IMR-90 (cell line): Measurements from ENCODE around the gene IGF1R. TPM values are rescaled to one million over a fixed set of nuclear protein-coding genes. Genes with fewer than 3 reads are reported as not detected.
A peak's percentile ranks its signal among the peaks of the same experiment; 100 is the strongest.

Experiments used
- ATAC-seq: fragments of 200-7000 bp; cut with Tn5 transposase; 2 replicates; pipeline ENCODE4 v1.9.1; 2020; ENCODE audit warnings: low read depth, mild to moderate bottlenecking, moderate library complexity
- BruUV-seq: library from RNA; stranded (reverse); fragments of 400-500 nt; replicated peaks from 2 replicates; lab custom pipeline; 2021; lab: Mats Ljungman, UMichigan
- CTCF ChIA-PET: fragments of 300-600 bp; formaldehyde crosslinking; extraction: SDS; loops from one replicate; lab custom pipeline; 2021; ENCODE audit warnings: antibody characterized with exemption; lab: Yijun Ruan, JAX
- POLR2A ChIA-PET: fragments of 300-600 bp; sonication (Branson Sonifier 250); formaldehyde crosslinking; loops from one replicate; lab custom pipeline; 2022; ENCODE audit warnings: antibody characterized with exemption; ENCODE audit not compliant: unreplicated experiment; lab: Charles Lee
- DNase-seq: peaks from one replicate; pipeline ENCODE4 v3.0.0; 2013
- H2AFZ ChIP-seq: replicated peaks from 2 replicates; pipeline ENCODE3; 2013; ENCODE audit warnings: low read length, mild to moderate bottlenecking; ENCODE audit not compliant: poor library complexity
- H2AK5ac ChIP-seq: 2 replicates; pipeline ENCODE4 v1.6.1; 2013; ENCODE audit warnings: low read depth, low read length, inconsistent platforms
- H2AK9ac ChIP-seq: replicated peaks from 2 replicates; pipeline ENCODE3; 2013; ENCODE audit warnings: mild to moderate bottlenecking, low read depth, low read length, moderate library complexity; ENCODE audit not compliant: poor library complexity
- H2BK120ac ChIP-seq: 2 replicates; pipeline ENCODE4 v1.6.1; 2013; ENCODE audit warnings: low read depth, low read length, inconsistent platforms
- H2BK15ac ChIP-seq: 3 replicates; pipeline ENCODE4 v1.6.1; 2013; ENCODE audit warnings: low read depth, low read length, inconsistent platforms
- H2BK20ac ChIP-seq: 2 replicates; pipeline ENCODE4 v1.6.1; 2013; ENCODE audit warnings: low read depth, mild to moderate bottlenecking, inconsistent platforms, low read length, moderate library complexity
- H2BK5ac ChIP-seq: 2 replicates; pipeline ENCODE4 v1.6.1; 2013; ENCODE audit warnings: mild to moderate bottlenecking, low read depth, low read length, inconsistent platforms; ENCODE audit not compliant: poor library complexity, severe bottlenecking
- H3K14ac ChIP-seq: replicated peaks from 2 replicates; pipeline ENCODE4 v1.6.1; 2013; ENCODE audit warnings: low read depth, low read length, inconsistent platforms
- H3K18ac ChIP-seq: 2 replicates; pipeline ENCODE4 v1.6.1; 2013; ENCODE audit warnings: low read depth, low read length, control low read depth
- H3K23ac ChIP-seq: 2 replicates; pipeline ENCODE4 v1.6.1; 2013; ENCODE audit warnings: low read depth, low read length, inconsistent platforms
- H3K27ac ChIP-seq: 2 replicates; pipeline ENCODE4 v1.5.1; 2013; ENCODE audit warnings: mild to moderate bottlenecking, control low read depth, low read length; ENCODE audit not compliant: insufficient read depth
- H3K27me3 ChIP-seq: 2 replicates; pipeline ENCODE4 v1.6.1; 2013; ENCODE audit warnings: low read length; ENCODE audit not compliant: control insufficient read depth, insufficient read depth
- H3K36me3 ChIP-seq: 2 replicates; pipeline ENCODE4 v1.6.1; 2013; ENCODE audit warnings: low read length, mixed read lengths; ENCODE audit not compliant: control insufficient read depth, insufficient read depth
- H3K4ac ChIP-seq: 2 replicates; pipeline ENCODE4 v1.6.1; 2013; ENCODE audit warnings: low read depth, low read length, inconsistent platforms
- H3K4me1 ChIP-seq: 2 replicates; pipeline ENCODE4 v1.6.1; 2013; ENCODE audit warnings: low read length, mixed read lengths; ENCODE audit not compliant: control insufficient read depth, insufficient read depth
- H3K4me2 ChIP-seq: 2 replicates; pipeline ENCODE4 v1.6.1; 2013; ENCODE audit warnings: low read depth, mild to moderate bottlenecking, control low read depth, low read length, moderate library complexity
- H3K4me3 ChIP-seq: 2 replicates; pipeline ENCODE4 v1.5.1; 2013; ENCODE audit warnings: low read depth, mild to moderate bottlenecking, control low read depth, low read length, moderate library complexity; ENCODE audit not compliant: insufficient read depth
- H3K56ac ChIP-seq: 2 replicates; pipeline ENCODE4 v1.6.1; 2013; ENCODE audit warnings: low read length, inconsistent platforms; ENCODE audit not compliant: insufficient read depth; ENCODE audit errors: extremely low read depth
- H3K79me1 ChIP-seq, 2 experiments: 2 replicates each; pipeline ENCODE4 v1.6.1; 2013; ENCODE audit warnings: low read length in 2 of 2, inconsistent platforms in 1 of 2, low read depth in 1 of 2
- H3K9ac ChIP-seq: 2 replicates; pipeline ENCODE4 v1.6.1; 2013; ENCODE audit warnings: low read depth, low read length, control low read depth
- H3K9me1 ChIP-seq: 2 replicates; pipeline ENCODE4 v1.6.1; 2013; ENCODE audit warnings: low read length, inconsistent platforms; ENCODE audit not compliant: insufficient read depth
- H3K9me3 ChIP-seq: 2 replicates; pipeline ENCODE4 v1.6.1; 2013; ENCODE audit warnings: low read length; ENCODE audit not compliant: control insufficient read depth, insufficient read depth
- H4K20me1 ChIP-seq: 2 replicates; pipeline ENCODE4 v1.6.1; 2013; ENCODE audit warnings: low read length, inconsistent platforms; ENCODE audit not compliant: insufficient read depth
- H4K5ac ChIP-seq: 2 replicates; pipeline ENCODE4 v1.6.1; 2013; ENCODE audit warnings: mild to moderate bottlenecking, low read depth, low read length, control low read depth
- H4K8ac ChIP-seq, 2 experiments: 2 replicates each; pipeline ENCODE4 v1.6.1; 2013; ENCODE audit warnings: low read depth in 2 of 2, low read length in 2 of 2, control low read depth in 1 of 2, inconsistent platforms in 1 of 2
- H4K91ac ChIP-seq: 2 replicates; pipeline ENCODE4 v1.6.1; 2013; ENCODE audit warnings: low read depth, low read length, inconsistent platforms; ENCODE audit not compliant: insufficient read depth
- BHLHE40 ChIP-seq: fragments of 150-350 bp; IDR thresholded peaks from 2 replicates; pipeline ENCODE4 v1.6.1; 2016; ENCODE audit warnings: mild to moderate bottlenecking, low read depth, low read length
- CEBPB ChIP-seq: IDR thresholded peaks from 2 replicates; pipeline ENCODE4 v1.6.1; 2012; ENCODE audit warnings: low read depth, low read length, improper control_type of control experiment
- CHD1 ChIP-seq: IDR thresholded peaks from 2 replicates; pipeline ENCODE4 v1.6.1; 2012; ENCODE audit warnings: low read depth, low read length, improper control_type of control experiment
- FOS ChIP-seq: fragments of 150-350 bp; IDR thresholded peaks from 2 replicates; pipeline ENCODE4 v1.6.1; 2016; ENCODE audit warnings: low read depth, low read length
- MXI1 ChIP-seq: IDR thresholded peaks from 2 replicates; pipeline ENCODE4 v1.6.1; 2012; ENCODE audit warnings: low read depth, mild to moderate bottlenecking, low read length, moderate library complexity, borderline replicate concordance
- NFE2L2 ChIP-seq: fragments of 150-350 bp; IDR thresholded peaks from 2 replicates; pipeline ENCODE4 v1.6.1; 2016; ENCODE audit warnings: low read depth, mild to moderate bottlenecking, low read length
- POLR2A ChIP-seq: IDR thresholded peaks from 2 replicates; pipeline ENCODE4 v1.6.1; 2012; ENCODE audit warnings: mild to moderate bottlenecking, low read depth, low read length
- RAD21 ChIP-seq: IDR thresholded peaks from 2 replicates; pipeline ENCODE4 v1.6.1; 2012; ENCODE audit warnings: low read length, improper control_type of control experiment
- RFX5 ChIP-seq: IDR thresholded peaks from 2 replicates; pipeline ENCODE4 v1.8.0; 2012; ENCODE audit warnings: low read depth, mild to moderate bottlenecking, low read length, moderate library complexity
- SMC3 ChIP-seq: fragments of 150-350 bp; IDR thresholded peaks from 2 replicates; pipeline ENCODE4 v1.6.1; 2016; ENCODE audit warnings: low read depth, mild to moderate bottlenecking, antibody characterized with exemption, low read length, moderate library complexity
- WGBS, 2 experiments: methylation state at CpG; one replicate each; pipeline versions ENCODE4 v1.1.5 to v1.1.7; 2013; ENCODE audit warnings: missing lambda C conversion rate in 2 of 2; ENCODE audit not compliant: insufficient read length in 1 of 2; ENCODE audit errors: extremely low coverage in 2 of 2; 5-methylcytosine and 5-hydroxymethylcytosine counted together
- dilution Hi-C: fragments of 300-500 bp; cut with HindIII; formaldehyde crosslinking; loops from one replicate; pipeline ENCODE4 v1.14.3; 2018; ENCODE audit warnings: low sequenced_read_pairs; ENCODE audit not compliant: unreplicated experiment
- in situ Hi-C: fragments of 300-500 bp; cut with MboI; formaldehyde crosslinking; loops from 3 replicates; pipeline ENCODE4 v1.14.3; 2019; ENCODE audit warnings: low sequenced_read_pairs, inconsistent platforms, mixed read lengths
- intact Hi-C: fragments of 100-400 bp; cut with micrococcal nuclease; formaldehyde crosslinking; loops from 2 replicates; pipeline ENCODE4 v1.10.0; 2022
- polyA plus RNA-seq, 3 experiments: library from polyadenylated mRNA; depleted of rRNA; stranded (reverse); fragments of >200 nt; gene quantifications; 2 replicates each; pipeline ENCODE4 v1.2.3, GENCODE V29; 2012; ENCODE audit warnings: low replicate concordance in 1 of 3
- total RNA-seq: library from RNA; depleted of rRNA; stranded (reverse); fragments of >200 nt; gene quantifications from 2 replicates; pipeline ENCODE4 v1.2.3, GENCODE V29; 2012
- TF ChIP-seq, protein P1 (sequence below): conservative IDR thresholded peaks from 2 replicates; pipeline ENCODE4 v1.5.1; 2012; ENCODE audit warnings: mild to moderate bottlenecking, low read depth, low read length, improper control_type of control experiment

IGF1R gene
- total and polyA plus RNA-seq, 2 of the 4 experiments (the other 2 are of a cell fraction), result 24.0 to 24.9 TPM

DNA sequence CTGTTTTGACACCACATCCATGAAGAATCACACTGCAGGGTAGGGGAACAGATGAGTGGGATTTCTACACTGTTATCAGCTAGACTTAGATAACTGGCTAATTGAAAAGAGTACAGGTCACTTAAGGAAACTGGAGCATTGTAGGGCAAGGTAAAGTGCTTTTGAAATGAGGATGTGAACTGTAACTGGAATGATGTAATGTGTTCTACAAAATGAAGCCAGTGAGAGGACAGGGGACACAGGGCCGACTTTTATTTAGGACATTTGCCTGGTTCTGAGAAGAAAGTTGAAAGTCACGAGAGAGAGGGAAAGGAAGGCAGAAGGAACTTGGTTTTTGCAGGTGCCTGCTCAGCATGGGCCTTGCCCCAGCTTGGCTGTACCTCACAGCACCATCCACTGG, 50.5 kb downstream of the IGF1R start (continued):
- TF ChIP-seq, protein P1, sequence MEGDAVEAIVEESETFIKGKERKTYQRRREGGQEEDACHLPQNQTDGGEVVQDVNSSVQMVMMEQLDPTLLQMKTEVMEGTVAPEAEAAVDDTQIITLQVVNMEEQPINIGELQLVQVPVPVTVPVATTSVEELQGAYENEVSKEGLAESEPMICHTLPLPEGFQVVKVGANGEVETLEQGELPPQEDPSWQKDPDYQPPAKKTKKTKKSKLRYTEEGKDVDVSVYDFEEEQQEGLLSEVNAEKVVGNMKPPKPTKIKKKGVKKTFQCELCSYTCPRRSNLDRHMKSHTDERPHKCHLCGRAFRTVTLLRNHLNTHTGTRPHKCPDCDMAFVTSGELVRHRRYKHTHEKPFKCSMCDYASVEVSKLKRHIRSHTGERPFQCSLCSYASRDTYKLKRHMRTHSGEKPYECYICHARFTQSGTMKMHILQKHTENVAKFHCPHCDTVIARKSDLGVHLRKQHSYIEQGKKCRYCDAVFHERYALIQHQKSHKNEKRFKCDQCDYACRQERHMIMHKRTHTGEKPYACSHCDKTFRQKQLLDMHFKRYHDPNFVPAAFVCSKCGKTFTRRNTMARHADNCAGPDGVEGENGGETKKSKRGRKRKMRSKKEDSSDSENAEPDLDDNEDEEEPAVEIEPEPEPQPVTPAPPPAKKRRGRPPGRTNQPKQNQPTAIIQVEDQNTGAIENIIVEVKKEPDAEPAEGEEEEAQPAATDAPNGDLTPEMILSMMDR, result no peak
- TF ChIP-seq BHLHE40 (no peak), MXI1 (no peak)

- H3K9me1 ChIP-seq, result peaks cover 39% of the 10 kb centered on the region
- WGBS, 2 experiments, result no CpG with 5 or more reads among the region's 11 CpGs
- H2AK9ac ChIP-seq, result no peak overlapping the region
- H3K4me2 ChIP-seq, result peak overlapping the region; percentile 62; the same call in 1 of the 2 replicates
- DNase-seq (no peak), ATAC-seq (peak; percentile 48)
- dilution Hi-C loops, result no loop called here
- no peak overlapping the region for H4K5ac ChIP-seq
- H4K20me1 ChIP-seq, result peaks cover 96% of the 10 kb centered on the region
- POLR2A ChIA-PET, result no interaction called here
- CTCF ChIA-PET, result no interaction called here
- no peak overlapping the region for H3K4me3 ChIP-seq
- no peak overlapping the region for H3K18ac ChIP-seq
- no peaks in the 10 kb centered on the region for H3K9me3 ChIP-seq
- H4K91ac ChIP-seq, result no peak overlapping the region
- peak overlapping the region; percentile 26; the same call in 1 of the 2 replicates for H3K14ac ChIP-seq
- H3K4ac ChIP-seq, result no peak overlapping the region
- no peaks in the 10 kb centered on the region for H3K36me3 ChIP-seq
- in situ Hi-C loops, result no loop called here
- H3K79me1 ChIP-seq, result peaks cover 42 to 88% of the 10 kb centered on the region in 2 experiments
- no TSS peak for BruUV-seq
- peaks cover 31% of the 10 kb centered on the region for H3K4me1 ChIP-seq
- H2AFZ ChIP-seq, result no peak overlapping the region
- no peak overlapping the region for H2BK120ac ChIP-seq
- no peak overlapping the region for H4K8ac ChIP-seq
- H2AK5ac ChIP-seq, result no peak overlapping the region
- H3K27ac ChIP-seq, result no peak overlapping the region
- no peak overlapping the region for H3K56ac ChIP-seq
- H2BK20ac ChIP-seq, result no peak overlapping the region
- H2BK5ac ChIP-seq, result no peak overlapping the region
- no peak overlapping the region for H2BK15ac ChIP-seq
- no peaks in the 10 kb centered on the region for H3K27me3 ChIP-seq
- intact Hi-C loops, result no loop called here
- no peak overlapping the region for H3K9ac ChIP-seq
- H3K23ac ChIP-seq, result 0 out of 2 replicates have a peak overlapping the region, but pooled peaks have one; percentile 30
- no peak for TF ChIP-seq FOS
- TF ChIP-seq SMC3, result no peak
- TF ChIP-seq NFE2L2, result no peak
- no peak for TF ChIP-seq POLR2A
- TF ChIP-seq RAD21, result no peak
- TF ChIP-seq, protein P1, result no peak
- no peak for TF ChIP-seq MXI1
- no peak for TF ChIP-seq CHD1
- TF ChIP-seq CEBPB, result no peak
- no peak for TF ChIP-seq RFX5
Observed at GRCh38 chr15:98699591-98700424, 51.5 kb downstream of the IGF1R start.
